GM21529 (cell line): ENCODE results near the gene PFKP.

ENCODE experiments used
- ATAC-seq: cut with Tn5 transposase; IDR thresholded peaks from one replicate; pipeline ENCODE4 v1.9.1; 2021; ENCODE audit not compliant: unreplicated experiment

PFKP gene

GRCh38 chr10:3067118-3067858 lies at the start of gene PFKP:
TSS of gene PFKP (plus strand) at chr10:3067548. CDS start at chr10:3067596, 48 bp downstream.
- peak; percentile 43 for ATAC-seq

DNA sequence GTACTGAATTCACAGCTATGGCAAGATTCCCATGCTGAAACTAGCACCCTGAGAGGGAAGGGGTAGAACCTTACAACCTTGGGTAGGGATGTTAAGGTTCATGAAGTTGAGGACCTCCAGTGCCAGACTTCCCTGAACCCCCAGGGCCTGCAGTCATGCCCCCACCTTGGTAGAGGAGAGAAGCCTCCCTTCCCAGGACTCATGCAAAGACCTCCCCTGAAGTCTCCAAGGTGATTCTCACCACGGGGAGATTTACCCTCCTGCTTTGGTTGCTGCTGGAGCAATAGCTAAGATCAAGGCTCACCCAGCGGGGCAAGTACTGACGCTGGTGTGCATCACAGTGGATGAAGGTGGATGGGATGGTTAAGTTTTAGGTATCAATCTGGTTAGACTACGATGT lies 49.1 kb upstream of the PFKP start:
- no peak for ATAC-seq

DNA sequence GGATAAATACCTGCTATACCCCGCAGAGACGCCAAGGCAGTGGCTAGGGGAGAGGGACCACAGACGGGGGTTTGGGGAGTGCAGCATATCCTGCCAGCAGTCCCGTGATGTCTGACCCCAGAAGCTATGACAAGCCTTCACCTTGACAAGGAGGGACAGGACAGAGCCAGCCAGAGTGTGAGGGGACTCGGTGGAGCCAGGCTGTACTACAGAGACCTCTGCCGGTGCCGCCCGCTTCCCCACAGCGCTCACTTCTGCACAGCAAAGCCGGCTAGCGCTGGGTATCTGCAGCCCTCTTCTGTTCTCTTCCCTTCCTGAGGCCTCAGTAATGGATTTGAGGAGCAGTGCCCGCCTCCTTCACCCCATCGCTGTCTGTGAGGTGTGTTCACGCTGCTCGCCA lies 47.0 kb upstream of the PFKP start:
- no peak for ATAC-seq

DNA sequence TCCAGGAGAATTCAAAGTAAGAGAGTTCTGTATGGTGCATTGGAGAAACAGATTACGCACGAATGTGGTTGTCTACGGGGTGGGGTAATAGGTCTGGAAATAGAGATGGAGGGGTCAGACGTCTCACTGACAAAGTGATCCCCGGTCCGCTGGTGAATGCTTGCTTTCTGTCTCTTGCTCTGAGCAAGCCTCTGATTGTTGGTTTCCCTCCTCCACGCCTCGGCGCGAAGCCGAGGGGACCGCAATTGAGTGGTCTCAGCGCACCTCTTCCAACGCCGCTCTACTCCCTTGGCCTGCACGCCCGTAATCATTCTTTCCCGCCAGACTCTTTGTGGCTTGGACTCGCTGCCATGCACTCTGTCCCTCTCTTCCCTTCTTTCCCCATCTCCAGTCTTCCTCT lies 46.5 kb upstream of the PFKP start:
- no peak for ATAC-seq

DNA sequence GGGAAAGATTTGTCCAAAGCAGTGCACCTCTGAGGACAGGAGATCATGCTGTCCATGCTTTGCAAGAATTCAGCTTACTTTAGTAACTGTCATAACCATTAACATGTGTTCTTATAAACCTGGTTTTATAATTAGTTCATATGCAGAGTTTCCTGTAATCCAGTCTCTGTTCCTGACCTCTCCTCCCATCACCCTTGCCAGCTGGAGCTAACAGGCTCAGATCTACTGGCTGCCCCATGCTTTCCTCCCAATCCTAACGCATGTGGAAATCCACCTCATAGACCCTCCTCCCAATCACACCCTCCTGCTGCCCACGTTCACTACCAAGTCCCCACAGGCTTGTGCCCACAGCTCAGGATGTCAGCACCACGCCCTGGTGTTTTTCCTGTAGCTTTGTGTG lies 45.3 kb upstream of the PFKP start:
- no peak for ATAC-seq

DNA sequence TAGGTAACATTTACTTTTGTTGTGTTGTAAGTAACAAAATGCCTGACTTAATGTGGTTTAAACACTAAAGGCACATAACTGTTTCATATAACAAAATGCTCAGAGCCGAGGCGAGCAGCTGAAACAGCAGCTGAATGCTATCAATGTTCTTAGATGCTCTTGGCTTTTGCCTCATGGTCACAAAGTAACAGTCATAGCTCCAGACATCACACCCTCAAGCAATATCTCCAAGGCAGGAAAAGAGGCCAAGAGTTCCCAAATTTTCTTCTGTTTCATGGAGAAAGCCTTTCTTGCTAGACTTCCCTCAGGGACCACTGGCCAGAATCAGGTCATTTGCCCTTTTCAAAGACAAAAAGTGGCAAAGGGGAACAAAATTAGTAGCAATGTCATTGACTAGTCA lies 43.5 kb upstream of the PFKP start:
- ATAC-seq: no peak

GRCh38 chr10:3025026-3025683 lies 42.2 kb upstream of the PFKP start:
- ATAC-seq: no peak

DNA sequence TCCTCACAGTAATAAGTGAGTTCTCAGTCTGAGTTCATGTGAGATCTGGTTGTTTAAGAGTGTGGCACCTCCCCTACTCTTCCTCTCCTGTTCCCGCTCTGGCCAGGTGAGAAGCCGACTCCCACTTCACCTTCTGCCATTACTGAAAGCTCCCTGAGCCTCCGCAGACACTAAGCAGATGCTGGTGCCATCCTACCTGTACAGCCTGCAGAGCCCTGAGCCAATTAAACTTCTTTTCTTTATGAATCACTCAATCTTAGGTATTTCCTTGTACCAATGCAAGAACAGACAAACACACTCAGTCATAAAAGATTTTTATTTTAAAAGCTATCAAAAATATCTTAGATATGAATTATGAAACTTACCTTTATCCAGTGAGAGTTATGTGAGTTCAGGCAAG lies 39.5 kb upstream of the PFKP start:
- ATAC-seq: no peak

DNA sequence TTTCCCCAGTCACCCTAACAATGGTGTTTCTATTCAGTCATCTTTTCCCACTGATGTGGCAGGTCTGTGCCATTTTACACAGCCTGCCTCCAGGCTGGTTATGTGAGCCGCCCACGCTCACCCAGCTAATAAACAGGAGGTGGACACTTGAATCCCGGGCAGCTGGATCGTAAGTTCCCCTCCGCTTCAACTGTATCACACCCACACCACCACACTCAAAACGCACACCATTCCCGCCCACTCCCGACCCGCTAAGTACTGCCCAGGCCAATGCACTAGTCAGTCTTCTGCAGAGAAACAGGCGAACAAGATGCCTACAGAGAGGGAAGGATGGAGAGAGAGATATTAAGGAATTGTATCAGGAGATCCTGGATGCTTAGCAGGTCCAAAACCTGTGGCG lies 38.9 kb upstream of the PFKP start:
- ATAC-seq: no peak

DNA sequence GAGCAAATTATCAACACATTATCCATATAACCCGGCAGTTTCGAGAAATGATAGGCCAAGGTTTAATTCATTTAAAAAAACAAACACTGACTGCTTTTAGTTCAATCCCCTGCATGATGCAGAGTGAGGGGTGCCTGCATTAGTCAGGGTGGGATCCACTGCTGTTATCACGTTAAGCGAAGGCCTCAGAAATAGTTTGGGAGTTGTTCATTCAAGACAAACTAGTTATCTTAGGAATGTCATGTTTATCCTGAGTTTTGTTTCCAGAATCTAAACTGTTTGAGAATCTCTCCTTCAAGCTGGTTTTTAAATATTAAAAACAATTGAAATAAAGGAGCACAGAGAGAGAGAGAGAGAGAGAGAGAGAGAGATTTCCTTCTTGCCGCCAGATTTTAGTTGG lies 36.6 kb upstream of the PFKP start:
- ATAC-seq: no peak

DNA sequence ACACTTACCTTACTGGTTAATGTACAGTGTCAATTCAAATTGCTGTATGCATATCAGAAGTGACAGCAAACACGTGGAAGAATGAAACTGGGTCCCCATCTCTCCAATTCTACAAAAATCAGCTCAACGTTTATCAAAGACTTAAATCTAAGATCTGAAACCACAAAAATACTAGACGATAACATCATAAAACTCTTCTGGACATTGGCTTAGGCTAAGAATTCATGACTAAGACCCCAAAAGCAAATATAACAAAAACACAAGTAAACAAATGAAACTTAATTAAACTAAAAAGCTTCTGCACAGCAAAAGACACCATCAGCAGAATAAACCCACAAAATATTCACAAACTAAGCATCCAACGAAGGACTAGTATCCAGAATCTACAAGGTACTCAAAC lies 35.9 kb upstream of the PFKP start:
- no peak for ATAC-seq

GRCh38 chr10:3033925-3034324 lies 33.4 kb upstream of the PFKP start:
- ATAC-seq: no peak

DNA sequence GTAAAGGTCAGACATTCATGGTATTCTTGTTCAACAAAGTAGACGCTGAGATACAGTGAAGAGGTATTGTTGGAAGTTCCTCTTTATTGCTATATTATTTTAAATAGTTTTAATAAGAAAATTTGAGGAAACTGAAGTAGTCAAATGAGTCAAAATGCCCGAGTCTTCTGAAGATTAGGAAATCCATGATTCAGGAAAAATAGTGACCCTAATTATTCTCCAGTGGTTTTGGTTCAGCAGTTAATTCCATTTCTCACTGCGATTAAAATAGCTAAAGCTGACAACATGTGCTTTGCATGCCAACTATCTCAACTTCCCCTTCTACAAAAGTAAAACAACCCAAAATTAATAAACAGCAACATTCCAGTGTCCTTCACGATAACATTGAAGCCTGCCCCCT lies 32.7 kb upstream of the PFKP start:
- no peak for ATAC-seq

- ATAC-seq: peak; percentile 98
Observed at GRCh38 chr10:3036155-3037021, 31.0 kb upstream of the PFKP start.

- no peak for ATAC-seq
Observed at GRCh38 chr10:3037182-3037581, 30.2 kb upstream of the PFKP start.

- no peak for ATAC-seq
Observed at GRCh38 chr10:3040069-3040468, 27.3 kb upstream of the PFKP start.

- no peak for ATAC-seq
Observed at GRCh38 chr10:3042589-3042988, 24.8 kb upstream of the PFKP start.

DNA sequence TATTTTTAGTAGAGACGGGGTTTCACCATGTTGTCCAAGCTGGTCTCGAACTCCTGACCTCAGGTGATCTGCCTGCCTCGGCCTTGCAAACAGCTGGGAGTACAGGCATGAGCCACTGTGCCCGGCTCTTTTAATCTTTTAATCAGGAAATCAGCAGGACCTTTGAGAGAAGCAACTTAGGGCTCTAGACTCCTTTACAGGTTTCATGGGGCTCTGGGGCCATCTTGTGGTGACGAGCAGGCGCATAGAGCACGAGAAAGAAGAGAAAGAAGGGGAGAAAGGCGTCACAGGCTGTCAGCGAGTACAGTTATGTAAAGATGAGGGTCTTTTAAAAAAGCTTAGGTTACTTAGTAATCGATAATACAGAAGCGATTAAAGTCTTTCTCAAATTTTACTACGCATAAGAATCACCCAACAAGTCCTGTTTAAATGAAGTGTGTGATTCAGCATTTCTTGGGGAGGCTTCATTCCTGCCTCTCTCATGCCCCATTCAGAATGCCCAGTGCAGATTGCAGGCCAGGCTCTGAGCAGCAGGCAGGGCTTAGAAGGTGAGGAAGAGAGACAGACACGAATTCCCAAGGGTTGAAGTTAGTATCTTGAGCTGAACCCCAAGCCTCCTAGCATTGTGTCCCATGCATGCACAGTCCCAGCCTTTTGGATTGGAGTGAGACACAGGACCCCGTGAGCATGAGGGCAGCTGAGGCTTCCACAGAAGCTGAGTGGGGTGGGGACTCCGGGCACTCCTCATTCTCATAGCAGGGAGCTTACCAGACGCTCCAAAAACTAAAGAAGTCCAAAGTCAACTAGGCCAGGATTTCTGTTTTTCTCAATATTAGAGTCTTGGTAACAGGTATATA lies 23.6 kb upstream of the PFKP start:
- ATAC-seq: peak; percentile 87

DNA sequence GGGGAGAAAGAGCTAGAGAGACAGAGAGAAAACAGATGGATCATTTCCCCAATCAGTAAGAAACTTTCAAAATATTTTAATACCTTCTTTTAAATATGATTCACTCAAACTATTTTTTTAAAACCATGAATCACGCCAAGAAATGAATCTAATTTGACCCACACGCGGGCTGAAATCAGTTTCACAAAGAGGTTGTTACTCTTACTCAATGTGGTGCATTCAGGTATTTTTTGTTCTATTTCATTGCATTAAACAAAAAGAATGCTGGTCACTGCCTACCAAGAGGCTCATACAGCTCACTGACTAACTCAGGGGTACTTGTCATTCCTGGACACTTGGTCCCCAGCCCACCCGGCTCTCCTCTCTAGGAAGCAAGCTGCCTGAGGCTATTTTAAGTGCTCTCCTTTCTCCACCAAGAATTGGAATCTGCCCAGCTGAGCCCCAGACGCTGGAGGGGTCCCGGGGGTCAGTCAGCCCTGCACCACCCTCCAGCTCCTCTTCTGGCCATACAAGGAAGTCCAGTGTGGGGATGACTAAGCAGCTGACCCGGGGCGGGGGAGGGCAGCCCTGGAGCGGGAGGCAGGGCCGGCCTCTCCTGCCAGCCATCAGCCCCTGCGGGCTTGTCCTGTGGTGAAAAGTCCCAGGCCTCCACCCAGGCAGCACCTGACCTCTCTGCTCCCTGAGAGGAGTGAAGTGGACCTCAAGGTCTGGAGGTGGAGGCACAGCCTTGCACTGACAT lies 21.7 kb upstream of the PFKP start:
- ATAC-seq: no peak

DNA sequence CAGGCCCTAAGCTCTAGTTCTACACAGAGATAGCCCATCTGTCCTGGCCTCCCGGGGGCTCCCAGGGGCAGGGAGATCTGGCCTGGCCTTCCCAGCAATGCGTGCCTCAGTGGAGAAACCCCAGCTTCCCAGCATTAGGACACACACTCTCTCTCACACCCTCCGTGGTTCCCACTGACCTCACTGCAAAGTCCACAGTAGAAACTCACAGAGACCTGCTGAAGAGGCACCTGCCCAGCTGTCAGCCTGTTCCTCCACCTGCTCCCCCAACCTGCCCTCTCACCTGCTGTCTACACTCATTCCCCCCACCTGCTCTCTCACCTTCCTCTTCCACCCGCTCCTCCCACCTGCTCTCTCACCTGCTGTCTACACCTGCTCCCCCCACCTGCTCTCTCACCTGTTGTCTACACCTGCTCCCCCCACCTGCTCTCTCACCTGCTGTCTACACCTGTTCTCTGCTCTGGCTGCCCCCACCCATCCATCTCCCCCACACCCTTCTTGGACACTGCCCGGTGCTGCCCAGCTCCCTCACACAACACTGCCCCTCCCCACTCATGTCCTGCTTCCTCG lies 21.1 kb upstream of the PFKP start:
- no peak for ATAC-seq
